Kidney capillary endothelial cell (primary cell): ENCODE results near the gene ATAD3A.
"Not testable (repeated sequence)": the region's sequence is repeated elsewhere in the genome, so short reads cannot be mapped to it uniquely, and the experiment has no call there.

Source experiments
- DNase-seq: peaks from one replicate; pipeline ENCODE4 v3.0.0-alpha.2; 2018; ENCODE audit warnings: low spot score

ATAD3A gene

GRCh38 chr1:1511533-1512285 is at the start of gene ATAD3A:
Gene ATAD3A, plus strand, starts transcription at chr1:1512162. Its CDS starts 107 bp downstream, at chr1:1512269.
- peak; percentile 94 for DNase-seq

- DNase-seq = peak; percentile 51
These were observed 49.5 kb upstream of the ATAD3A start for GRCh38 chr1:1462318-1462966.

GRCh38 chr1:1463312-1463711 is 48.6 kb upstream of the ATAD3A start:
- DNase-seq = no peak

GRCh38 chr1:1468196-1468985 is 43.6 kb upstream of the ATAD3A start:
- not testable (repeated sequence) for DNase-seq

GRCh38 chr1:1470626-1471388 is 41.2 kb upstream of the ATAD3A start:
- DNase-seq = peak; percentile 9

GRCh38 chr1:1471389-1472052 is 40.4 kb upstream of the ATAD3A start, which contains the start of gene ATAD3B:
Gene ATAD3B, plus strand, starts transcription at chr1:1471765. Its CDS starts 120 bp downstream, at chr1:1471885.
- peak; percentile 79 for DNase-seq

GRCh38 chr1:1472053-1472876 is 39.7 kb upstream of the ATAD3A start:
- peak; percentile 7 for DNase-seq

GRCh38 chr1:1476011-1476410 is 36.0 kb upstream of the ATAD3A start:
- DNase-seq = not testable (repeated sequence)

GRCh38 chr1:1477206-1477605 is 34.8 kb upstream of the ATAD3A start:
- DNase-seq = no peak

- DNase-seq = no peak
These were observed 32.1 kb upstream of the ATAD3A start for GRCh38 chr1:1479547-1480487.

GRCh38 chr1:1480488-1480867 is 31.5 kb upstream of the ATAD3A start:
- DNase-seq = not testable (repeated sequence)

GRCh38 chr1:1481811-1482210 is 30.2 kb upstream of the ATAD3A start:
- DNase-seq = not testable (repeated sequence)

- DNase-seq = no peak
These were observed 29.1 kb upstream of the ATAD3A start for GRCh38 chr1:1482856-1483255.

GRCh38 chr1:1483714-1484113 is 28.2 kb upstream of the ATAD3A start:
- no peak for DNase-seq

GRCh38 chr1:1484976-1485750 is 26.8 kb upstream of the ATAD3A start:
- DNase-seq = not testable (repeated sequence)

- not testable (repeated sequence) for DNase-seq
These were observed 26.1 kb upstream of the ATAD3A start for GRCh38 chr1:1485755-1486317.

- DNase-seq = no peak
These were observed 24.3 kb upstream of the ATAD3A start for GRCh38 chr1:1487701-1488100.

- DNase-seq = no peak
These were observed 22.7 kb upstream of the ATAD3A start for GRCh38 chr1:1489231-1489630.
